T-helper 1 cell (primary cell): Measurements from ENCODE around the gene PRRT4.

ENCODE experiments used
- DNase-seq, 5 donors: peaks; one replicate each; pipeline ENCODE4 v3.0.0-alpha.2; 2012 to 2020

PRRT4 gene

DNA sequence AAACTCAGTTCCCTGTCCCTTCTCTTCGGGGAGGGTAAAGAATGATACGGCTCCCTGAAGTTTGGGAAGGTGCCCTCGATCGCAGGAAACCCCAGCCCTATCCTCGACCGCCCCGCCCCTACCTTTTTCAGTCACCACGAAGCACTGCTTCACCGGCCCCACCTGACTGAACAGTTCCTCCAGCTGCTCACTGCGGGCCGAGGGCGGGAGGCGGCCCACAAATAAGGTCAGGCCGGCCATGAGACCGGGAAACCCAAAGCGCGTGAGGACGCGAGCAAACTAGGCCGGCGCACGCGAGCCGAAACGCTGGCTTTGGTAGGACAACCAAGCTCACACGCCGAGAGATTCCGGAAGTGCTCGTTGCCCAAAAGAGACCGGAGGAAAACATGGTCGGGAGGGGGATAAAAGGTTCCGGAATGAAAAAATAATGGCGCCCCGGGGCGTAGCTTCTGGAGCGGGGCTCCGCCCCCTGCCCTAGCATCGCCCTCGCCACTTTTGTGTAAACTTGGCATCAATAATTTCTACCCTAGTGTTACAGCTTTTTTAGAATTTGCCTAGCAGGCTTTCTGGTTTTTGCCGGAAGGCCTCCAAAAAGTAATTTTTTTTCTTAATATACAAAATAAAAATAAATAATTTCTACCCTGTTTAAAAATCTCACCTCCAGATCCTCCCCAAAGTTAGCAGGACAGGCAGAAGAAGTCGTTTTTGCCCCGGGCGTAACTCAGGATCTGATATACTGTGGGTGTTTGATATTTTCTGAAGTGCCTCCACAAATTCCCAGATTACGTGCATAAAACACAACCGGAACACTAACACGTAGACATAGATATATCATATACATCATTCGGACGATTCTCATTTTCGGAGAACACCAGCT, 17.7 kb downstream of the PRRT4 start, which contains the start of gene RBM28:
Gene RBM28, minus strand, starts transcription at position 355 of the 877 bp plus-strand sequence. Its CDS starts 115 bp downstream, at position 240.
- peak; percentile 58 to 90 (median 74) for DNase-seq

DNA sequence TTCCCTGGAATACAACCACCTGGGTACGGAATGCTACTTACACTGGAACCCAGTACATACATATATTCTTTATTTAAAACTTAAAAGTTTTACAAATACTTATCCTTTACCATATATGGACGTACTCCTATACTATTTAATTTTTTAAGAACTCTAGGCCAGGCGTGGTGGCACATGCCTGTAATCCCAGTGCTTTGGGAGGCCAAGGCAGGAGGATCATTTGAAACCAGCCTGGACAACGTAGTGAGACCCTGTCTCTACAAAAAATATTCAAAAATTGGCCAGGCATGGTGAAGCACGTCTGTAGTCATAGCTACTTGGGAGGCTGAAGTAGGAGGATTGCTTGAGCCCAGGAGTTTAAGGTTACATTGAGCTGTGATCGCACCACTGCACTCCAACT, 19.8 kb downstream of the PRRT4 start:
- no peak for DNase-seq

DNA sequence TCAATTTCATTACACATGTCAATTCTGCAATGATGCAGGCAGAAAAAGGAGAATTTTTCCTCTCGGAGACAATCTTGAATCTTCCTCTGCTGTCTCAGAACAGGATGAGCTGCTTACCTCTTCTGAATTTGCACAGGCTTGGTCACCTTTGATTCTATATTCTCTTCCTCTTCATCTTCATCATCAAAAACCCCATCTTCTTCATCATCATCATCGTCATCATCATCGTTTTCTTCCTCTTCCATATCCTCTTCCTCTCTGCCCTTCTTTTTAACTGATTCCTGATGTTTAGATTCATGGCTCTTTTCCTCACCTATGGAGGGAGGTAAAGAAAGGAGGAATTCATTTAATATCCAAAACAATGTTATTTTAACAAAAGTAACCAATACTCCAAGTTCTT, 25.8 kb downstream of the PRRT4 start:
- no peak for DNase-seq

DNA sequence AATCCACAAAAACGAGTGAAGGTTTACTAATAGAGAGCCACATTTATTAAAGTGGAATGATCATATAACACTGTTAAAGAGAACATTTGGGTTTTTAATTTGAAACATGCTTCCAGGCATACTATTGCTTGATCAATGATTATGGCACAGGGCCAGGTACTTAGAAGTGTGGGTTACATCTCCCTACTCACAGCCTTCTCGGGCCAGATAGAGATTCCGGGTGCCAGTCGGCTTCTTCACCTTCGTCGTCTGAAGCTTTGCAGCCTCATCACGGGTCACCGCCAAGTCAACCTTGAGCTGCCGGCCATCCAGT, 37.2 kb downstream of the PRRT4 start:
- no peak for DNase-seq

DNA sequence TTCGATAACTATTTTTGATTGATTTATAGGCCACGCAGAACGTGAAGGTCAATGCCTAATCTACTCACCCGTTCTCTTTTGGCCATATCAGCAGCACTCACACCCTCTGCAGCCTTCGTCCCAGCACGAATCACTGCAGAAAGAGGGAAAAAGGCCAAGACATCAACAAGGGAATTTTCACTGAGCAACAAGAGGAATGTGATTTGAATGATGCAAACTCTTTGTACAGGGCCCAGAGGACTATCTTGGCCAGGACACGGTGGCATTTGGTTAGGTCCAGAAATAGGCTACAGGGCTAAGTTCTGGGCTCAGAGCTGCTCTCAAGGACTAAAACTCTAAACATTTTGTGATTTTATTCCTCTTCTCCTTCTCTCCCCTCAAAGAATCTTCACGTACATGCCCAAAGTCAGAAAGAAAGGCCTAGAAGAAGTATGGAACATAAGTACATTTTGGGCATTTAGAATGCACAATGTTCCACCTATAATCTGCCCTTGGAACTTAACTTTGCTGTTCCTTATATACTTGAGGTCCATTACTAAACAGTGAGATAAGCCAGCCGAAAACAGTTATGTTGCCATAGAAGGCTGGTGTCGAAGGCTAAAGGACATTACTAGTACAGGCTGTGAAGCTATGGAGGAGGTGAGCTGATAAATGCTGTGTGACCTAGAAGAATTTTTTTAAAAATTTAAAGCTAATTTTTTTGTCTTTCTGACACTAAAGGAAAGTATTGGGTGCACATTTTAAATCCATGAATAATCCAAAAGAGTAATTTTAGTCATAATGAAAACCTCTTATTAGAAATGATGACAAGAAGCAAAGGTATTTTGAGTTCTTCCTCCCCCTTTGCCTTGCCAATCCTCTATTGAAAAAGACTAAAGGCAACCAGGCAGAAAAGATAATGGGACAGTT, 37.8 kb downstream of the PRRT4 start:
- DNase-seq = no peak

DNA sequence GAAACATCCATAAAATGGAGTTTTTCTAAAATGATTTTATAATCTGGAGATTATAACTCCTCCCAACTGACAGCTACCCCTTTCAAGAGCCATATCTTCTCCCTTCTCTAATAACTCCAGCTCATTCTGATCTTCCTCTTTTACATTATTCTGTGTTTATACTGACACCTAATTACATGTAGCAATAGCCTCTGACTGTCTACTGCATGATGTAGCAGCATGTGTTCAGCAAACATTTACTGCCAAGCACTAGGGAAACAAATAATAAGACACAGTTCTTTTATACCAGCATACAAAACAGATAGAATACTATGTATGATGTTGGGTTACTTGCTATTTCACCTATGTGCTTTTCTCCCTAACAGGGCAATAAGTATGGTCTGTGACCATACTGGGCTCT, 38.5 kb downstream of the PRRT4 start:
- DNase-seq = no peak

DNA sequence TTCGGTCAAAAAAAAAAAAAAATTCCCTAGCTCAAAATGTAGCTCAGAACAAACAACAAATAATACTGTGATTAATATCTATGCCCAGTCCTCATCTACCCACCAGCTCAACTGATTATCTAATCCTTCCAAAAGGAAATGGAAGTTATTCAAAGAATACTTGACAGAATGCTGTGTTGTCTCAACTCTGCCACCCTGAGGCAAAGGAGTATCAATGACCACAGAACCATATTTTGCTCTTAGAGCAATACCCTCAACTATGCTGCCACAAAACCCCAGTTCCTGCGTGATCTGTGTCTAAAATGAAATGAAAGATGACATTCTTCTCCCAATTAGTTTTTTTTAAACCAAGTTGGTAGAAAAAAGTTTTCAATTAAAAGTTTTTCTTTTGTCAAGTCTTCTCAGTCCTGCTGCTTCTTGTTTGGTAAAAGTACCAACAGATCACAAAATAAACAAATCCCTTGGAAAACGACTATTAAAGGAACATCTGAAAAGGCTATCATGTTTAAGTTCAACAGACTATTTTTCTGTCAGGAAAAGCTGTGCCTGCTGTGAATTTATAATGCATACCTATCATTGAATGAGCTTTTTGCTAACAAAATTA, 39.3 kb downstream of the PRRT4 start:
- peak in 1 of 5 donors; percentile 38 for DNase-seq

DNA sequence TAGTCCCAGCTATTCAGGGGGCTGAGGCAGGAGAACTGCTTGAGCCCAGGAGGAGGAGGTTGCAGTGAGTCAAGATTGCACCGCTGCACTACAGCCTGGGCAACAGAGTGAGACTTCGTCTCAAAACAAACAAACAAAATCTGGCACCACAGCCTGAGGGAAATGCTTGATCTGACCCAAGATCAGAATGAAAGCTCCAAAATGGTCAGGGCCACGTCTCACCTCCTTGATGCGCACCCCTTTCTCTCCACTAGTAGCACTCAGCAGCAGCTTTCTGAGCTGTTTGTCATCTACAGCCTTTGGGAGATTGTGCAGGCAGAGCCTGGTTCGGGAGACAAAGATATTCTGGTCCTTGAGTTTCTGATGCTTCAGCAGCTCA, 40.5 kb downstream of the PRRT4 start:
- DNase-seq = no peak

DNA sequence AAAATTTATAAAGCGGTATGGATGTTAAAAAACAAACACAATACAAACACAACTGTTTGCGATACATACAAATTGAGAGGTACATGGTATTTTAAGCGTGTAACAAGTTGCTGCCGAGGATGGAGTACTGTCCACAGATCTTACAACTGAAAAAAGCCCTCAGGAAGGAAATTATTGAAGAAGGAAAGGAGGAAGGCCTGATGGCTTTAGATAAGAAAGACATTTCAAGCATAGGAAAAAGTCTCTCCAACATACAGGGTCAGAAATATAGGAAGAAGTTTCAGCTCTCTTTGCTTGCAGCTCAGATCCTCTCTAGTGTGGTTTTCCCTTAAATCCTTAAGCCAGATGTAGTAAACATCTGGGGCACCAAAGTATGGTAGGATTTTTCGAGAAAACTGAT, 42.8 kb downstream of the PRRT4 start:
- DNase-seq = no peak

DNA sequence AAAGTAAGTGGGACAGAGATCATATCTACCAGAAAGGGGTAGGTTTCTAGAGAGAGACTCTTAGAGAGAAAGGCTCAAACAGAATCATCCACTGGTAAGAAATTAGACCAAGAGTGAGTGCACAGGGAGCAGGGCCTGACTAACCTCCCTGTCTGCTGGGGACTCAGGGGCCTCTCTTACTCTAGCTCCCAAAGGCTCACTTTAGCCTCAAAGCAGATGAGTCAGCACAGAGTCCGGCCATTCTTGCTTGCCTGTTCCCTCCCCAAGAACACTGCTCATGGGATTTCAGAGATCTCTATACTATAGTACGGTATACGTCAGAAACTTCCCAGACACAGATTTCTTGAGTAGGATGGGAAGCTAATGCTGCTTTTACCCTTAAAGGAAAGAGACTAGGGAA, 50.5 kb downstream of the PRRT4 start:
- DNase-seq = no peak

DNA sequence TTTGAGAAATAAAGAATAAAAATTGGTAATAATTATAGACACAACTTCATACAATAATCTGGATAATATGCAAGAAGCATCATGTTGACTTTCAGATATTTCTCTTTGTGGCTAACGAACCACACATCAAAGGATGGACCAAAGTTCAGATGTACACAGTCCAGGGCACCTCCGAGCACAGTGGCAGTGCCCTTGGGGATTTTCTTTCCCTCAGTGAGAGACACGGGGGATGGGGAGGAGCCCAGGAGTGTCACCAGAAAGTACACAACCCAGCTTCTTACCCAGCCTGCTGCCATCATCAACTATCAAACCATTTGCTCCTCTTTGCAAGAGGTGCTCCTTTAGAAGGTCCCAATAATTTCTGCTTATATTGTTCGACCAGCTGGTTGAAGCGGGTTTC, 51.0 kb downstream of the PRRT4 start:
- no peak for DNase-seq

DNA sequence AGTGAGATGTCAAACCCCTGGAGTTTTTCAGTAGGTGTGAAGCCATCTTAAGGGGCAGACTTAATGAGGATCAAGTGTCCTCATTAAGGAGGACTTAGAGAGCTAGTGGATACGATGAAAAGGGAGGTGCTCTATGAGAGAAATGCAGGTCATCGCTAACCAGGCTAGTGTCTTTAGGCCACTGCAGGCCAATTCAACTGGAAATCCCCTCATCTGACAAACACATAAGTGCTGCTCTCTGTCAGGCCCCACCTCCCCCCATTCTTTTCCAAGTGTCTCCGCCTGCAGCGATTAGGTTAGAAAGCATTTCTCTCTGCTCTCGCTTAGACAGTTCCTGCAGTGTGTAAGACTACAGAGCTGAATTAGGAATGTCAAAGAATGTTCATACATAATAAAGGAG, 51.5 kb downstream of the PRRT4 start:
- DNase-seq = no peak

DNA sequence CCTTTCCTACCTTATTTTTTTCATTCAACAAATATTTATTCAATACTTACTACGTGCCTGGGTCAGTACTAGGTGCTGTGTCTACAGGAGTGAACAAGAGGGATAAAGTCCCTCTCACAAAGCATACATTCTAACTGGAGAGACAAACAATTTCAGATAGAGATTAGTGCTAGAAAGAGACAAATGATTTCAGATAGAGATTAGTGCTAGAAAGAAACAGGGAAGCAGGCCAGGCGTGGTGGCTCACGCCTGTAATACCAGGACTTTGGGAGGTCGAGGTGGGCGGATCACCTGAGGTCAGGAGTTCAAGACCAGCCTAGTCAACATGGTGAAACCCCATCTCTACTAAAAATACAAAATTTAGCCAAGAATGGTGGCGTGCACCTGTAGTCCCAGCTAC, 52.4 kb downstream of the PRRT4 start:
- DNase-seq = no peak

DNA sequence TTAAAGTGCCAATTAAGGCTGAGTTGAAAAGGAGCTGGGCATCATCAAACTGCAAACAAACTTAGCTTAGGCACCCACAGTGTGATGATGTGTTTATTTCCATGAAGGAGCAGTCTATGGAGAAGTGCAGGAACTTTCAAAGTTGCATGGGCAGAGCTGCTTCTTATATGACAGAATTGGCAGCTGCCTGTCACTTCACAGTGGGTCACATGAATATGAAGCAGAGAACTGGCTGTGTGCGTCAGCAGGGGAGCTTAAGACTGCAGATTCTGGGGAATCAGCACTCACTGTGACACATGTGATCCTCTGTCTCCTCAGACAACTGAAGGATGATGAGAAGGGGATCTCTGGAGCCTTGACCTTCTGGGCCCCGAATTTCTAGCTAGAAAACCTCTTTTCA, 54.4 kb downstream of the PRRT4 start:
- DNase-seq = no peak

DNA sequence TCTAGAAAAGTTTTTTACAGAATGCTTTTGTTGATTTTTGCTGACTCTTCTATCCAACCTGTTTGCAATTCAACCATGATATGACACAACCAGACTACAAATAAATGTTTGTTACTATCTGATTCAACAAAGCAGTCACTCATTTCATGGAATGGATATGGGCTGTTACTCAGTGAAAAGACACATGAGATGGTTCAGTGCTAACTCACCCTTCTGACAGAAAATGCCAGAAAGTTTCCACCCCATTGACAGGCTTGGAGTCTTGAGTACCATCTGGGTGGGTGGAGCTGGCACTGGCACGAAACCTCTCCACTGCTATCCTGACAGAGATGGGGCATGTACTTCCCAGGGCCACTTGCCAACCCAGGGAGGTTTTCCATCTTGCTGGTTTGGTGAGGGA, 57.3 kb downstream of the PRRT4 start:
- DNase-seq = no peak

DNA sequence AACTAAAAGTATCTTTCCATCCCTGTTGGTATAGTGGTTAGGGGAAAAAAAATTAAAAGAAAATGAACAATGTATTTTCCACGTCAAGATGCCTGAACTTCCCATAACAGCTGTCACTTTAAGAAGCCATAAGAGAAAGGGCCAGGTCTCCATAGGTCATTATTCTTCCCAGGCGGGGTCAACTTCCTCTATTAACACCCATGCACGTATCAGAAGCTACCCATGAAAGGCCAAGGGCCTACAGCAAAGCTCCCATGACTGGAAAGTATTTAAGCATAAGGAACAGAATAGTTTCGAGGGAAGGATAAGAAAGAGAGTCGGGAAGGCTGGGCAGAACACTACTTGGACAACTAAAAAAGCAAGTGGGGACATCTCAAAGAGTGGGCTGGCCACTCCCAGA, 57.8 kb downstream of the PRRT4 start:
- DNase-seq = no peak

DNA sequence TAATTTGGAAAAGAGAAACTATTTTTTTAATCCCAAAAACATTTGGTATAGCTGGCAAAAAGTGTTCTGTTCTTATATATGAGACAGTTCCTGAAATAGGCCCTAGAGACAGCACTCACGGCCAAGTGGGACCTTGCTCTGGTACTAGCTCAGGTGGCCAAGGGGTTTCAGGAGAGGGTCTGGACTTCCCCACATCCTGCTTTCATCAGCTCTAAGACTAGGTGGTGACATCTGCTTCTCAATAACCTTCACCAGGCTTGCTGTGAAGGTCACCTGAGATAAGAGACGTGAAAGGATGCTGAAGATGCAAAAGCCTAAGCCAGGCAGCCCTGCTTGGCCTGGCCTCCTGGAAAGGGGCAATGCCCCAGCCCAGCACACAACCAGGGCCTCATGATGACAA, 58.4 kb downstream of the PRRT4 start:
- DNase-seq = no peak

DNA sequence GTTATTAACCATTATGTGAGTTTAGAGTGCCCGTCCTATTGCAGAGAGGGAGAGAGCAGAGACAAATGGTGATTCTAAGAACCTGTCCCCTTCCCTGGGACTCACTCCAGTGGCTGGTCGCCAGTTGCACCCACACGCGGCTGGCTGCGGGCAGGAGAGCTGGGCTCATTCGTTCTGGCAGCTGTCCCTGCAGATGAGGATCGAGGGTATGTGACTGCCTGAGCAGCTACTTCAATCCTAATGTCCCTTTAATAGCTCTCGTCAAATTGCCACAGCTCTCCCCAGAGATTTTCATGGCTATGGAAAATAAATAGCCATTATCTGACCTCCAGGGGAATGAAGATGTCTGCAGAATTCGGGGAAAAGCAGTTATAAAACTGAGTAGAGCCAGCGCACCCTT, 59.4 kb downstream of the PRRT4 start:
- DNase-seq = no peak
